Erythroblast (primary cell): Measurements from ENCODE around the gene AFMID.

Experiments
- GATA1 ChIP-seq: IDR thresholded peaks from 2 replicates; pipeline ENCODE4 v1.6.1; 2011; ENCODE audit warnings: low read depth, mild to moderate bottlenecking, control low read depth, low read length, moderate library complexity
- POLR2A ChIP-seq: IDR thresholded peaks from 2 replicates; pipeline ENCODE4 v1.6.1; 2011; ENCODE audit warnings: mild to moderate bottlenecking, low read length

GRCh38 chr17:78232859-78233173 is 45.7 kb downstream of the AFMID start:
- no peak for TF ChIP-seq GATA1
- TF ChIP-seq POLR2A: no peak
